Measurements from ENCODE around the gene EFNA5. TPM values are rescaled to one million over a fixed set of nuclear protein-coding genes. Genes with fewer than 3 reads are reported as not detected.

EFNA5 gene
- total RNA-seq, 1 experiment from 2014 or later: 0.54 TPM

DNA sequence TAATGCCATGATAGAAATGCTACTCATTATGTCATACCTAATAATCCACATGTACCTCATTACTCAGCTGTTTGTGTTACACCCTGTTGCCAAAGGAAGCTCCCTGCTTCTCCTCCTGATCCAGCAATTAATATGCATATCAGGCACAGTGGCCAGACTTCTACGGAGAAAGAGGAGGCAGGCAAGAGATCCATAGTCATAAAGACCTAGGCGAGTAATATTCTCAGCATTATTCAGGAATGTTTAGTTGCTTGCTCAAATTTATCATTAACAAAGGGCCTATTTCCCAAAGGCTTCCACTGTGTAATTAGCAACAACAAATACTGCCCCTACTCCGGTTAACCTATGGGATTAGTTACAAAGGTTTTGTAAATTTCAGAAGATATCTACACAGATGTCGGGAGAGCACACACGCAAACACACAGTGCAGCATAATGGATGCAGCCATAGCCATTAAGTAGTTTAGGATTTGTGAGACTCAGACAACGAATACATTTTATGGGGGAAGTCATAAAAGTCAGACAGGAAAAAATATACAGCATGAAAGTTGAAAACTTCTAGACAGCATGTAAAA, 192.6 kb downstream of the EFNA5 start:
- in situ Hi-C loops (cut with HindIII; ENCODE audit: low sequenced_read_pairs): no loop called here
- DNase-seq (ENCODE audit: low spot score): no peak

DNA sequence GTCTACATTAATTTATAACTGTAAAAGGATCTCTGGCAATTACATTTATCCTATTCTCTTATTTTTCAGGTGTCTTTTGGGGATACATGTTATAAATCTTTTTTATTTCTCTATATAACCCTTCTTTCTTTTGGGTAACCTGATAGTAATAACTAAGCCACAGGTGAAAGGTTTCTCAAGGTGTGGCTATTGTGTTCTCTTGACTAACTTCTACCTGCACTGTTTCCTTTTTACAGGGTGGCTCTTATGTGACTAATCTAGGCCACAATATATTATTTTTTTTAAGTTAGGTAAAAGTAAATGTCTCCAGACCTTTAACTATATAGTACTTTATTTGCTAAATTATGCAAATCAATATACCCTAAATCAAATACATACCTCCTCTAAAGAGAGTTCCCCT, 193.2 kb downstream of the EFNA5 start:
- DNase-seq (ENCODE audit: low spot score): no peak
- in situ Hi-C loops (cut with HindIII; ENCODE audit: low sequenced_read_pairs): no loop called here

DNA sequence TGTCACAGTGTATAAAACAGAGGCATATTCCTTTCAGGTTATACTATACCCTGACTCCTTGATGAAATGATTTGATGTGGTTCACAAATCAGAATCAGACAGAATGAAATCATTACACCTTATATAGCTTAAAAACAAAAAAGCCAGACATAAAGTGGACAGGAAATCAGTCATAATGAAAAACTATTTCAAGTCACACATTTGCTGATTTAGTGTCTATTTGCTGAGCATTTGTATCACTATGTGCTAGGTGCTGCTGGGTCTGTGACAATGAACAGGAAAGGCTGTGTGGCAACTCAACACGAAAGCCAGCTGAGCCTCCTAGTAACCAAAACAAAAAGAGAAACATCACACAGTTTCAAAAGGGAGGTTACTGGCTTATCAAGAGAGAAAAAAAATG, 194.0 kb downstream of the EFNA5 start:
- in situ Hi-C loops (cut with HindIII; ENCODE audit: low sequenced_read_pairs): no loop called here
- no peak for DNase-seq (ENCODE audit: low spot score)

DNA sequence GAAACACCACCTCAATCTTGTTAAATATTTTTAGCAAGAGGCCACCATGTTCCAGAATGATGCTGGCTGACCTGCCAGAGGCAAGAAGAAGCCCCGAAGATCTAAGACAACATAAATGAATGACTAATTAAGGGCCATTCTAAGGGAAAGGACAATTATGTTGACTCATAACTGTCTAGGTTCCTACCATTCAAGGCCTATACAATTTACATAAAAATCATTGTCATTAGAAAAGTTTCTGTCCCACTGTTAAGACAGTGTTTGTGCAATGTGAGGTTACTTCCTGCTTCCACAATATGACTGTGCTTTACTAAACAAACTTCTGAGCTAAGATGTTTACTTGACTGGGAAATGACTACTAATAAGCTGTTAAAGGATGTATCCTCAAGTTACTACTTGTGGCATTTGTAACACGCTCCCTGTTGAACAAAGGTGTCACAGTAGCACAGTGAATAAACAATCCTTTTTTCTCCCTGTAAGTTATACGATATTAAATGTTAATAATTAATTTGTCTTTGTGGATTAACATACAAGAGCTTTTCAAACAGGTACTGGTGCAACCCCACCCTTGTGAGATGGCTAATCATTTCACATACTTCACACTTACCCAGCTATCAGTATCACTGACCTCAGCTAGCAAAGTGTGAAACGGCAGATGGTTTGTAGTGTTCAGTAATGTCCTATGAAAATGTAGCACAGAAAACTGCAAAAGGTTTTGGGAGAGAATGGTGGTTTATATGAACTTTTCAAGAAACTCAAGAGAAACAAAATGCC, 195.8 kb downstream of the EFNA5 start:
- in situ Hi-C loops (cut with HindIII; ENCODE audit: low sequenced_read_pairs): no loop called here
- no peak for DNase-seq (ENCODE audit: low spot score)

DNA sequence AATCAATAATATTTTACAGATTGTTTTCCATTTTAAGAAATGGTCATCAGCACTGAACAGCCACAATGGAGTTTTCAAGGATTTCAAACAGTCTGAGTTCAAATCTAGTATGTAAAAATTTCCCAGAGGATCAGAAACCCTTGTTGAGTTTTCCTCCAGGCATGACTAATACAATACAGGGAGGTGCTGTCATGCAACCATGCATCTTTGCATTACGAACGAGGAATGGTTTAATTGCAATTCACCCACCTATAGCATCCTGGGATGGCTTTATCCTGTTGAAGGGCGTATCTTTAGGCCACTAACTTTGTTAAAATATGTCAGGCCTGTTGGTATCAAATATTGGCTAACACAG, 196.4 kb downstream of the EFNA5 start:
- no peak for DNase-seq (ENCODE audit: low spot score)
- in situ Hi-C loops (cut with HindIII; ENCODE audit: low sequenced_read_pairs): no loop called here

DNA sequence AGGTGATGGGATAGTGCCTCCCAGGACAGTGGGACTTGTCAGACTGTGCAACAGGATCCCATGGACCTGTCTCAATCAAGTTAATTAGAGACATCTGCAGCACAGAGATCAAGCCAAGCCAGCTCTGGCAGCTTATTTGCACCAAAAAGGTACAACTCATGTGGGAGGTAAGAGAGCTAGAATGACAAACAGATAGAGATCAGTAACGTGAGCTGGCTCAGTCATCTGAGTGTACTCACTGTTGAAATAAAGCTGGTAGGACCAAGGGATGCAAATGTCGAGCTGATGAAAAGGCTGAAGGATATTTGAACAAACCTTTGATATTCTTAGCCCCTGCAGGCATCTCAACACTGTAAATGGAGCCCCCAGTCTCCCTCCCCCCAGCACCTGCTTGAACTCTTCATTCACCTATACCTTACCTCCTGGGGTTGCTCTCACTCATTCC, 198.1 kb downstream of the EFNA5 start:
- no peak for DNase-seq (ENCODE audit: low spot score)

DNA sequence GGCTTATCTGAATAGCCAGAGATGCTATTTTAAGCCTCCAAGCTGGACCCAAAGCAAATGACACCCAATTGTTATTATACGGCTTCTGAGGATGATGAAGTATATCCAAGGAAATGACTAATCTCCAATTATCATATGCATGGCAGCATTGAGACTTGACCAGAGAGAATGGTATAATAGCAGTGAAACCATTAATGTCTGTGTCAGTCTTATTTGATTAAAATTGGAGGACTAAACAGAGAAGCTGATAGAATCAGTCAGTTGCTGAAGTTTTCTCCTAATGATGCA, 200.5 kb downstream of the EFNA5 start:
- DNase-seq (ENCODE audit: low spot score): no peak
- in situ Hi-C loops (cut with HindIII; ENCODE audit: low sequenced_read_pairs): no loop called here

More for the DNA sequence above, 198.1 kb downstream of the EFNA5 start:
- in situ Hi-C loops (cut with HindIII; ENCODE audit: low sequenced_read_pairs): no loop called here

DNA sequence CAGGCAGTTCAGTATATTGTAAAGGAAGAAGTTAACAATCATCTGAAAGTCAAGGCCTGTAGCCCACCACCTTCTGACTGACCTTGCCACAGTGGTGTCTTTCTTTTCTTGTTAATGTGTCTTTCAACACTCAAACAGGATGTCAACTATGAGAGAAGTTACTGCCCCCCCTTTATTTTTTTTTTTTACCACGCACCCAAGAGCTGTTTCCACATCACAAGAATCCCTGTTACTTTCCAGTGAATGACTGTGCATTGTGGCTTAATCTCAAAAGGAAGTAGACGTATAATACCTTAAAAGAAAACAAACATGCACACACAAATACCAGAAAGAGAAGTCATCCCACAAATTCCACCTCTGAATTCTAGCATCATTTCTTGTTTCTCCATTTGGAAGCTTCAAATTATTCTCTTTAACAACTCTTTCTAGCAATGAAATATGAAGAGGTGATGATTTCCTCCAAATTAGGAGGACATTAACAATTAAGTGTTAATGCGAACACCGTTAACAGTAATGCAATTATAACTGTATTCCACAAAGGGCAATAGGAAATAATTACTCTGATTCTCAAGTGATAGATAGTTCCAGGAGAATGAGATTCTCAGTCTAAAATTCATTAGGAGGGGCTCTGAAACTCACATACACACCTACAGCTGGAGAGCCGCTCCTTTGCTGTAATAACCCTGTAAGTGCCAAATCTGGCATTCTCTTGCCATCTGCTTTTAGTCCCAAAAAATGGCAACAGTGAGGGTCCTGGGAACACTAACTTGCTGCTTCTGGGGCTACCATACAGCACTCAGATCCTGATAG, 201.0 kb downstream of the EFNA5 start:
- DNase-seq (ENCODE audit: low spot score): no peak
- in situ Hi-C loops (cut with HindIII; ENCODE audit: low sequenced_read_pairs): no loop called here

DNA sequence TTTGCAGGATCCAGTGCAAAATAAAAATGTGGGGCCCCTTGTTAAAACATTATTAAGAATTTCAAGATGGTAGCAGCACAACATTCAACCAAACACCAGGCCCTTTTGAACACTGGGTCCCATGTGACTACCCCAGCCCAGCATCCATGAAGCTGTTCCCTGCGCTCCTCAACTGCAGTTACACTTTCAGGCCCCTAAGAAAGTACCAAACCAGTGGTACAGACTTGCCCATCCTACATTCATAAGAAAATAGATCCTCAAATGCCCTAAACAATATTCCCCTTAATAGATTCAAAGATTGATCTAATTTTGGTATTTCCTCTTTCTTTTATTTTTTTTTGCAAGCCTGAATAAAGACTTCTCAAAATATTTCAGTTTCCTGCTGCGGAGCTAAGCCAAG, 201.7 kb downstream of the EFNA5 start:
- in situ Hi-C loops (cut with HindIII; ENCODE audit: low sequenced_read_pairs): no loop called here
- DNase-seq (ENCODE audit: low spot score): no peak

DNA sequence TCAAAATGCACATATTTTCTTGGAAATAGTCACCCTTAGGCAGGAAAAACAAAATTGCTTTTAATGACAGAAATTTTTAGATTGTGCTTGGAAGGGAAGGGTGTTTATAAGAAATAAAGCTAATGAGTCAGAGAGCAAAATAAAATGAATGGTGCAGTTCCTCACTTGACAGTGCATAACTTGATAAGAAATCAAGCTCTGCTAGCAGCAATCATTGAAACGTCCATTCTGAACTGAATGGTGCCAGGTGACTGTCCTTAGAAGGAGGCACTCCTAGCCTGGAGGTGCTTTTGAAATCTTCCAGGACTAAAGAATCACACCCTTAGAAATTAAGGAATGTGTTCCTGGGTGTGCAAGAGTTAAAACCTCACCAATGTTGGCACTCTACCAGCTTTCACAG, 202.5 kb downstream of the EFNA5 start:
- no peak for DNase-seq (ENCODE audit: low spot score)
- in situ Hi-C loops (cut with HindIII; ENCODE audit: low sequenced_read_pairs): no loop called here

DNA sequence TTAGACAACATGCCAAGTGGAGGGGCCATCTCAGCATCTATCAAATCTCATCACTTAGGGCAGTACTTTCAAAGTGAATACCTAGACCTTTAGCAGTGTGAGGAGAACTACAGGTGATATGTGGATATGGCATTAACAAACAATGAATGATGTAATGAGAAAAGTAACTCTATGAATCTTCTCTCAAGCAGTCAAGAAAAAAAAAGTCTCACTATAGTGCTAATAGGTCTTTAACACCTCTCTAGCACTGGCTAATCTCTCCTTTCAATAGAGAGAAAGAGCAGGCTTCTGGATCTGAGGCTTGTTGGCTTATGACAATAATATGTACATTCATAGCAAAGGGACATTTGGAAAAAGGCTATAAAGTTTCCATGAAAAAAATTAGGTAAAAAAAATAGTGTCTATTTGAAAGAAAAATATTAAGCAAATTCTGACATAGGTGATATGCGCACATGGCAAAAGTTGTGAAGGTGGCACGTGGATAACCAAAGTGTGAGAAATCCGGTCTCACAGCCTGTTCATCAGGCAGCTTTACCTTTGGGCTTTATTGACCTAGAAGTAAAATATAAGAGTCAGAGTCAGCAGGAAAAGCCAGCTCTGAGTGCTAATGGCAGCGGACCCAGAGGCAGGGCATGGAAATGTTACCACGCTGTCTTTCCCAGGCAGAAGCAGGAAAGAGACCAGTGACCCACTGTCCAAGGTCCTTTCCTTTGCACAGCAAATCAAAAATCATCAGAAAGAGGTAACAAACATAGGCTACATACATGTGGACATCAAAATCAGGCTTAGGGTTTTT, 203.4 kb downstream of the EFNA5 start:
- in situ Hi-C loops (cut with HindIII; ENCODE audit: low sequenced_read_pairs): no loop called here
- no peak for DNase-seq (ENCODE audit: low spot score)

DNA sequence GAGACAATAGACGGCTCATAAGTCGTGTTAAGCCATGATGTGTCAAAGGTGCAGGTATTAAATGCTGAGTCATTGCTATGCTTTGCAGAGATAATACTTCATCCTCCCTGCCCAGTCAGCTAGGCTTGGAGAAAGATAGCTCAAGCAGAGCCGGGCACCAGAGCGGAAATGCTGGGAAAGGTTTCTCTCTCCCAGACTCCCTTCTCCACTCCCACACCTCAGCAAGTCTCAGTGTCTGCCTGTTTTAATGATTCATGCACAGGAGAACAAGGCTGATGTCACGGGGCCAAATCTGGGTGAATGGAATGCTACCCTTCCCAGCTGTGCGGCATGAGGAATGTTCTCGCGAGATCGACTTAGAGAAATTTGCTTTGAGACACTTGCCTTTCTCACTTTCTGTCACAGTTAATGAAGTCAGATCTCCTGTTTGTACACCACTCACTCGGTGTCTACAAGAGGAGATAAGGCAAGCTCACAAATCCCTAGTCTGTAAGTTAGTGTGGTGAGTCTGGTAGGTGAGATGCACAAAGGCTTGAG, 204.4 kb downstream of the EFNA5 start:
- in situ Hi-C loops (cut with HindIII; ENCODE audit: low sequenced_read_pairs): no loop called here
- DNase-seq (ENCODE audit: low spot score): no peak

DNA sequence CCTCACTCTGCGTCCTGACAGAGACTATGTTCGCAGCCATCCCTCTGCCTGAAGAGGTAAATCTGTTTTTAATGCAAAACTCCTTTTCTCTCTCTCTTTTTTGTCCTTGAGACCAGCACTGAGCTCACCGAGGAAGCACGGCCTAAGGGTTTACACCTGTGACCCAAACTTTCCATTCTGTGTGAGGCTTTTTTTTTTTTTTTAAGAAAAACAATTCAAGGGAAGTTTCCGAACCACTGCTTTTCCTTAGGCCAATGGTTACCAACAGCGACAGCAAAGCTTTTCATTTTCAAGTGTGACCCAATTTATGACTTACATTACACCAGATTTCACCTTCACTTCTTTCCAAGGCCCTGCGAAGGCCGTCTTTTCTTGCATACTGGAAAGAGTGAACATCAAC, 205.9 kb downstream of the EFNA5 start:
- no peak for DNase-seq (ENCODE audit: low spot score)
- in situ Hi-C loops (cut with HindIII; ENCODE audit: low sequenced_read_pairs): no loop called here

DNA sequence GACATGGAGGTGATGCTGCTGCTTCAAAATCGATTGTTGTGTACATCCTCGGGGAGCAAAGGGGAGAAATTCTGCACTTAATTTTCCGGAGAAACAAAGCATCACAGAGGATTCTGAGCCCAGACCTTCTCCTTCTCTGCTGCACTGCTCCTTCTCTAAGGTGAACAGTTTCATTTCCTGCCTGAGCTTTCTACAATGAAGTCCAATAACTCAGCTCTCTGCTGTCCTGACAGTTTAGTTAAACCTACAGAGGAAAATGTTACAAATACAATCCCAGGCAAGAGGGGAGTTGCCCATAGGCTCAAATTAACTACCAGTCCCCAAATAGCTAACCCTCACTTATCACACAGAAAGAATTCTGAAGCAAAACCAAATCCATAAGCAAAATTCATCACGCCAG, 206.3 kb downstream of the EFNA5 start:
- DNase-seq (ENCODE audit: low spot score): no peak
- in situ Hi-C loops (cut with HindIII; ENCODE audit: low sequenced_read_pairs): no loop called here

DNA sequence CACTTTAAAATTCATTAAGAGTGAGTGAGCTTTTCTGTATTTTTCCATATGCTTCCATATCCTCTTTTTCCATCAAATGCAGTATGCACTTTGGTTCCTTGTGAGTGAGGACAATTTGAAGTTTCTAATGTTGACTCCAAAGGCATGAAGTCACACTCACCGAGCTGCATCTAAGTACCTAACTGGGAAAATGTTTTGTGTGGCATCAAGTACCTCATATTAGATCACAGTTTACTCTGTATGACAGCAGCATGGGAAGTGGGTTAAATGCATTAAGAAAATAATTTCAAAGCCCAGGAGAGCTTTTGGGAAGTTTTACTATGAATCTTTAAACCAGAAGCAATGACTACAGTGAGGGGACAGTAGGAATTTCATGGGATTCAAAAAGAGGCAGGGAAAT, 207.0 kb downstream of the EFNA5 start:
- in situ Hi-C loops (cut with HindIII; ENCODE audit: low sequenced_read_pairs): no loop called here
- no peak for DNase-seq (ENCODE audit: low spot score)

DNA sequence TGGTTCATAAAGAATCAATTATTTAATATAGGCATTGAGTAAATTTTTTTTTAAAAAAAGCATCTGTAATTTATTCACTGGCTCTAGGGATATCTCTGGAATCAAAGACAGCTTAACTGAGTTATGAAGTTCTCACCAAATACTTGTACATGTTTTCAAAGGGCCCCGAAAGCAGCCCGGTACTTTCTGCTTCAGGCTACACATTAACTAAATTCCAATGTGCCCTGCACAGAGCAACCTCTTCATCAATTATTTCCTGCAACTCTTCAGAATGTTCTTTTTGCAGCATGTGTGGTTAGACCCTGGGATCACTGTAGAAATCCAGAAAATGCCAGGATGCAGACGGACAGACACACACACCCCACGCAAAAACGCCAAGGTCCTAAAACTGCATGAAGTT, 209.0 kb downstream of the EFNA5 start:
- in situ Hi-C loops (cut with HindIII; ENCODE audit: low sequenced_read_pairs): no loop called here
- no peak for DNase-seq (ENCODE audit: low spot score)

DNA sequence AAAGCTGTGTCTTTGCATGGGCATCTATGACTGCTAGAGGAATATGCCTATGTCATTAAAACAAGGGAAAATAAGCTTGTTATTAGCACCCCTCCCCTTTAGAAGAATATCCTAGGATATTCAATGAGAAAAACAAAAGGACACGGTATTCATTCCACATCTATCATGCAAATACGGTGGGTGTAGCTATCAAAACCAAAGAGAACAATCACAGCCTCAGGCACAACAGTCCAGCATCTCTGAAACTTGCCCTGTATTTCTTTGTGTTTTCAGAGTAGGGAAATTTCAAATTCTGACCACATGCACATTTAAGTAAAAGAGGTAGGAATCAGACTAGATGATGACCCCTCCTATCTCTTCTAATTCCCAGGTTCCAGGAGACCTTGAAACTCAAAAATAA, 209.9 kb downstream of the EFNA5 start:
- in situ Hi-C loops (cut with HindIII; ENCODE audit: low sequenced_read_pairs): no loop called here
- no peak for DNase-seq (ENCODE audit: low spot score)

DNA sequence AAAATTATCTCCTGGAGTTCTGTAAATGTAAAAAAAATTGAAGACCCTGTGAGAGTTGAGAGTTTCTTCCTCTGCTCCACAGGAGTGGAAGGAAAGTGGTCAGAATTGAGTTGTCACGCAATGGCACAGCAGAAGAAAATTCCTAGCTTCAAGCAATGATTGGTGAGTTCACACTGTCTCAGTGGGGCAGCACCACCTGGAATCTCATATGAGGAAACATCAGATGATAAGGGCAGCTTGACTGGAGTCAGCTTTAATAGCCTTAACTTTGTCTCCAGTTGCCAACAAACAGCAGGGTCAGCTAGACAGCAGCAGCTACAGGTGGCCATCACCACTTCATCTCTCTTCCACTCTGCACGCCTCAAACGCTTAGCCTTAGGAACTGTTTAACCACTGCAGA, 211.1 kb downstream of the EFNA5 start:
- no peak for DNase-seq (ENCODE audit: low spot score)
- in situ Hi-C loops (cut with HindIII; ENCODE audit: low sequenced_read_pairs): no loop called here

DNA sequence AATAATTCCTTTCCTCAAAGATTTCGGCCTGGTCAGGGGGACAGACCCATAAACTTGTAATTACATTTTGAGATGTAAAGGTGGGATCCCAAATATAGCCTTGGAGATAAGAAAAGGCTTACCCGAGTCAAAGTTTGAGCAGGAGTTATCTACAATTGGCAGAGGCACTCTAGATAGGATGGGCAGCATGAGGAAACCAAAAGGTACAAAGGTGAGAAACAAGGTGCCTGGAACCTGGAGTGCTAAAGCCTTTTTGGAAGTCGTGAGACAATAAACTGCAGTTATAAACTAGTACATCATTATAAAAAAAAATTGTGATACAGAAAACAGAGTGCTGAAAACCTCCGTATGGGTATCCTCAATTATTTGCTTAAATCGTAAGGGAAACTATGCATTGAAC, 212.4 kb downstream of the EFNA5 start:
- DNase-seq (ENCODE audit: low spot score): no peak
- in situ Hi-C loops (cut with HindIII; ENCODE audit: low sequenced_read_pairs): no loop called here

DNA sequence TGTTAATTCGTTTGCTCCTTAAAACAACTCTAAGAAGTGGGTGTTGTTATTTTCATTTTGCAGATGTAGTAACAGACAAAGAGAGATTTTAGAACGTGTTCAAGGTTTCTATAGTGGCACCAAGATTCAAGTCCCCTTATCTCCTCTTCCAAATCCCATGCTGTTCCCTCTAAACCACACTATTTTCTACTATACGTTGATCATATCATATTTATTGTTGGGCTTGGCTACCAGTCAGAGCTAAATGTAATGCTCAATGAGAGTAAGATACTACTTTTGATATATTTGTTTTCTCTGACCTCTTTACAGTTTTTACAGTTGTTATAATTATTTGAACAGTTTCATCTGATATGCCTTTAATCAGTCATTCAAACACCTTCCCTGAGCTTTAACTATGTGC, 212.9 kb downstream of the EFNA5 start:
- in situ Hi-C loops (cut with HindIII; ENCODE audit: low sequenced_read_pairs): no loop called here
- DNase-seq (ENCODE audit: low spot score): no peak

Measured in G401 (cell line).